MCF 10A (cell line): Measurements from ENCODE around the gene CCDC85C. TPM values are rescaled to one million over a fixed set of nuclear protein-coding genes. Genes with fewer than 3 reads are reported as not detected.

Experiments used
- BruUV-seq: library from RNA; stranded (reverse); fragments of 400-500 nt; replicated peaks from 2 replicates; lab custom pipeline; 2021; lab: Mats Ljungman, UMichigan
- CTCF ChIA-PET: fragments of 300-600 bp; sonication (Branson Sonifier 250); formaldehyde crosslinking; extraction: SDS; loops from one replicate; lab custom pipeline; 2021; ENCODE audit warnings: antibody characterized with exemption, inconsistent platforms; lab: Yijun Ruan, JAX
- POLR2A ChIA-PET: fragments of 300-600, 350-650 bp; sonication (Branson Sonifier 250); formaldehyde crosslinking; extraction: SDS; loops from one replicate; lab custom pipeline; 2020; ENCODE audit warnings: antibody characterized with exemption, inconsistent platforms; lab: Yijun Ruan, JAX
- DNase-seq: peaks from one replicate; pipeline ENCODE4 v3.0.0-alpha.2; 2018; ENCODE audit not compliant: unreplicated experiment
- H3K27ac Mint-ChIP-seq: one replicate; pipeline ENCODE4 v1.8.0; 2022; ENCODE audit warnings: mild to moderate bottlenecking, low read depth, mixed read lengths; ENCODE audit not compliant: unreplicated experiment
- H3K27me3 Mint-ChIP-seq: one replicate; pipeline ENCODE4 v1.8.0; 2022; ENCODE audit warnings: mixed read lengths; ENCODE audit not compliant: insufficient read depth, unreplicated experiment
- H3K36me3 Mint-ChIP-seq: one replicate; pipeline ENCODE4 v1.8.0; 2022; ENCODE audit warnings: mild to moderate bottlenecking, moderate library complexity, mixed read lengths; ENCODE audit not compliant: insufficient read depth, unreplicated experiment
- H3K4me1 Mint-ChIP-seq: one replicate; pipeline ENCODE4 v1.8.0; 2022; ENCODE audit warnings: mixed read lengths; ENCODE audit not compliant: insufficient read depth, unreplicated experiment
- H3K4me3 Mint-ChIP-seq: one replicate; pipeline ENCODE4 v1.8.0; 2022; ENCODE audit warnings: mild to moderate bottlenecking, moderate library complexity, mixed read lengths; ENCODE audit not compliant: unreplicated experiment
- H3K9me3 Mint-ChIP-seq: one replicate; pipeline ENCODE4 v1.8.0; 2022; ENCODE audit warnings: mixed read lengths; ENCODE audit not compliant: unreplicated experiment
- intact Hi-C: fragments of 100-400 bp; cut with micrococcal nuclease; formaldehyde crosslinking; loops from 2 replicates; pipeline ENCODE4 v1.14.1; 2022
- total RNA-seq: library from RNA; stranded (reverse); gene quantifications from 2 replicates; pipeline ENCODE4 v1.2.3, GENCODE V29; 2022
- TF ChIP-seq, protein P1 (sequence below): fragments of 200-600 bp; IDR thresholded peaks from one replicate; pipeline ENCODE4 v1.8.0; 2022; ENCODE audit warnings: antibody characterized with exemption, mild to moderate bottlenecking; ENCODE audit not compliant: unreplicated experiment

Gene CCDC85C
- total RNA-seq, 1 experiment from 2014 or later: 29.9 TPM

DNA sequence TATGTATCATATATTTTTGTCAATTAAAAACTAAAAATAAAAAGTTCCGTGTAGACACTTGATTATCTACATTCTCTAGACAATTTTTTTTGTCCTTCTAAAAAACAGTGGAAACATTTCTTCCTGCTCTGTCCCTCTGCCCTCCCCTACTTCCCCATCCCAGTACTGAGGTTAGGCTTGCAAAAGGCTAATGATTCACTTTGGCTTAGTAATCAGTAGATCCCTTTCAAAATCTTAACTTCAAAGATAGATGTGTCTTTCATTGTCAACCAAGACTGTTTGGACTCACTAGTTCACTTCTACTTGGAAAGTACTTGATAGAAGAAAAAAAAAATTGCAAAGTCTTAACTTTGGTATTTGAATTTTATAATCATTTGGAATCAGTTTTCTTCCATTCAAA lies 127.1 kb downstream of the CCDC85C start:
- intact Hi-C loops: no loop called here

DNA sequence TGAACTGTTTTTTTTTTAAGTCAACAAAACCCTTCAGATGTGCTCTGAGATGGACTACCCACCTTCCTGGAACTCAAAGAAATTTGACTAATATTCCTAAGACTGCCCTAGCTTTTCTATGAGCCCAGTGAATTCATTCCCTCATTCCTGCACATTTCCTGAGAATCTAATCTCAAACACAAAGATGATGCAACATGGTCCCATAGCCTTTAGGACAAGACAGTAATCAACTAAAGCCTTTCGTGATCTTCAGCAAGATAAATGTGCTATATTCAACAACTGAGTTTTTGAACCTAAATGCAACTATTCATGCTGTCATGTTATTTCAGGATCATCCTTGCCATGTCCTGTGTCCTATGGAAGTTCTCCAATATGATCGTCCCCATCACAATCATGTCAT lies 128.3 kb downstream of the CCDC85C start:
- peak overlapping the region; percentile 16 for H3K27ac Mint-ChIP-seq
- BruUV-seq: no TSS peak

More for the DNA sequence above, 127.1 kb downstream of the CCDC85C start:
- TF ChIP-seq, protein P1, sequence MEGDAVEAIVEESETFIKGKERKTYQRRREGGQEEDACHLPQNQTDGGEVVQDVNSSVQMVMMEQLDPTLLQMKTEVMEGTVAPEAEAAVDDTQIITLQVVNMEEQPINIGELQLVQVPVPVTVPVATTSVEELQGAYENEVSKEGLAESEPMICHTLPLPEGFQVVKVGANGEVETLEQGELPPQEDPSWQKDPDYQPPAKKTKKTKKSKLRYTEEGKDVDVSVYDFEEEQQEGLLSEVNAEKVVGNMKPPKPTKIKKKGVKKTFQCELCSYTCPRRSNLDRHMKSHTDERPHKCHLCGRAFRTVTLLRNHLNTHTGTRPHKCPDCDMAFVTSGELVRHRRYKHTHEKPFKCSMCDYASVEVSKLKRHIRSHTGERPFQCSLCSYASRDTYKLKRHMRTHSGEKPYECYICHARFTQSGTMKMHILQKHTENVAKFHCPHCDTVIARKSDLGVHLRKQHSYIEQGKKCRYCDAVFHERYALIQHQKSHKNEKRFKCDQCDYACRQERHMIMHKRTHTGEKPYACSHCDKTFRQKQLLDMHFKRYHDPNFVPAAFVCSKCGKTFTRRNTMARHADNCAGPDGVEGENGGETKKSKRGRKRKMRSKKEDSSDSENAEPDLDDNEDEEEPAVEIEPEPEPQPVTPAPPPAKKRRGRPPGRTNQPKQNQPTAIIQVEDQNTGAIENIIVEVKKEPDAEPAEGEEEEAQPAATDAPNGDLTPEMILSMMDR: no peak
- BruUV-seq: no TSS peak
- DNase-seq: peak; percentile 10
- Mint-ChIP-seq H3K36me3 (peaks cover 6% of the 10 kb centered on the region), H3K4me3 (no peak overlapping the region), H3K9me3 (no peaks in the 10 kb centered on the region), H3K4me1 (peaks cover 28% of the 10 kb centered on the region), H3K27ac (no peak overlapping the region), H3K27me3 (no peaks in the 10 kb centered on the region)
- CTCF ChIA-PET: no interaction called here
- POLR2A ChIA-PET: interaction anchor here (0.9 kb wide), 1 partner anchor 16 kb away, joined by 3 read pairs; no protein-coding TSS in a partner anchor

DNA sequence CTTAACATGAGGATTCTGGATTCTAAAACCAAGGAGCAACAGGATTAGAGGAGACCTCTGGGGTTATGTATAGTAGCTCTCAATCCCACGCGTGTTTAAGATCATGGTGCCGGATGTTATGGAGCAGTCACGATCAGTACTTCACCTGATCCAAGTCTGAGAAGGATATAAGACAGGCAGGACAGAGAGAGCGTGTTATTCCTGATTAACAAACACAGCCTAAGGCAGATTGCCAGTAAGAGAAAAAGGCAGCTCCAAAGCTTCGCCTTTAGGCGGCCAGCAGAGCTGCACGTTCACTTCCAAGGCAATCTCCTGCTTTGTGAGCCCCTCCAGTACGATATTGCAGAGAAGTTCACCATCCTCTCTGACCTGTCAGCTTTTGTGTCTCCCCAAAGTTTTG lies 128.8 kb downstream of the CCDC85C start:
- Mint-ChIP-seq H3K27me3 (no peaks in the 10 kb centered on the region), H3K27ac (no peak overlapping the region), H3K36me3 (no peaks in the 10 kb centered on the region), H3K4me3 (no peak overlapping the region), H3K4me1 (peaks cover 28% of the 10 kb centered on the region), H3K9me3 (no peaks in the 10 kb centered on the region)
- DNase-seq: no peak
- TF ChIP-seq, protein P1: no peak
- CTCF ChIA-PET: interaction anchor here (0.5 kb wide), 1 partner anchor 281 kb away, joined by 3 read pairs; no protein-coding TSS in a partner anchor
- no TSS peak for BruUV-seq
- intact Hi-C loops: no loop called here
- POLR2A ChIA-PET: no interaction called here

More for the DNA sequence above, 128.3 kb downstream of the CCDC85C start:
- Mint-ChIP-seq H3K4me1 (peaks cover 28% of the 10 kb centered on the region), H3K4me3 (no peak overlapping the region), H3K36me3 (no peaks in the 10 kb centered on the region), H3K27me3 (no peaks in the 10 kb centered on the region), H3K9me3 (no peaks in the 10 kb centered on the region)
- intact Hi-C loops: no loop called here
- CTCF ChIA-PET: no interaction called here
- POLR2A ChIA-PET: no interaction called here
- DNase-seq: no peak
- TF ChIP-seq, protein P1: no peak

DNA sequence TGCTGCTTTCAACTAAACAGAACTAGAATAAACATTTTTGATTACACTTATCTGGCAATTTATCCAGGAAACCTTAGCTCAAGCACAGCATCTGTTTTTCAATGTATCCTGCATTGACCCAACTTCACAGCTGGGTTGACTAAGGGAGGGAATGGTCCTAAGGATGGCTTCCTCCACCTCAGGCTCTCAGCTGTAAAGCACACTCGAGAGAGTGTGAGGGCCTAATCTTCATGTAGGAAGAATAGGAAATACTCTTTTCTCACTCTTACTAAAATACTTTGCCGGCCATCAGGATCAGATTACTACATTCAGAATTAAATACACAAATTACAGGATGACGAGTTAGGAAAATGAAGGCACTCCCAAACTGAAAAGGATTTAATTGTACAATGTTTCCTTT lies 130.5 kb downstream of the CCDC85C start:
- Mint-ChIP-seq H3K27me3 (no peaks in the 10 kb centered on the region), H3K27ac (no peak overlapping the region), H3K36me3 (no peaks in the 10 kb centered on the region), H3K9me3 (no peaks in the 10 kb centered on the region), H3K4me1 (peaks cover 25% of the 10 kb centered on the region), H3K4me3 (no peak overlapping the region)
- CTCF ChIA-PET: interaction anchor here (0.7 kb wide), 2 partner anchors 114 to 634 kb away, joined by 3 to 4 read pairs; no protein-coding TSS in a partner anchor
- intact Hi-C loops: no loop called here
- BruUV-seq: no TSS peak
- POLR2A ChIA-PET: no interaction called here
- no peak for DNase-seq
- TF ChIP-seq, protein P1: no peak
